GM18519 (cell line): ENCODE data around the gene ZNF804A.
"Not testable (repeated sequence)": the region's sequence is repeated elsewhere in the genome, so short reads cannot be mapped to it uniquely, and the experiment has no call there.

Experiments used
- ATAC-seq: cut with Tn5 transposase; IDR thresholded peaks from one replicate; pipeline ENCODE4 v1.9.1; 2021; ENCODE audit warnings: mild to moderate bottlenecking, moderate library complexity; ENCODE audit not compliant: unreplicated experiment, low FRiP score

ZNF804A gene

GRCh38 chr2:184696644-184697043 is 98.3 kb downstream of the ZNF804A start:
- no peak for ATAC-seq

GRCh38 chr2:184698476-184698875 is 100.1 kb downstream of the ZNF804A start:
- ATAC-seq, result no peak

- ATAC-seq, result no peak
Measured at GRCh38 chr2:184721881-184722280, 123.6 kb downstream of the ZNF804A start.

GRCh38 chr2:184727813-184728212 is 129.5 kb downstream of the ZNF804A start:
- ATAC-seq, result no peak

GRCh38 chr2:184728411-184728810 is 130.1 kb downstream of the ZNF804A start:
- ATAC-seq, result no peak

GRCh38 chr2:184729581-184729980 is 131.3 kb downstream of the ZNF804A start:
- no peak for ATAC-seq

- ATAC-seq, result peak; percentile 74
Measured at GRCh38 chr2:184730288-184730687, 132.0 kb downstream of the ZNF804A start.

GRCh38 chr2:184734338-184734737 is 136.0 kb downstream of the ZNF804A start:
- ATAC-seq, result no peak

- no peak for ATAC-seq
Measured at GRCh38 chr2:184735611-184736010, 137.3 kb downstream of the ZNF804A start.

GRCh38 chr2:184743096-184743495 is 144.8 kb downstream of the ZNF804A start:
- no peak for ATAC-seq

GRCh38 chr2:184756161-184756560 is 157.8 kb downstream of the ZNF804A start:
- ATAC-seq, result no peak

- ATAC-seq, result no peak
Measured at GRCh38 chr2:184756885-184757284, 158.6 kb downstream of the ZNF804A start.

- ATAC-seq, result not testable (repeated sequence)
Measured at GRCh38 chr2:184759557-184760255, 161.4 kb downstream of the ZNF804A start.

- no peak for ATAC-seq
Measured at GRCh38 chr2:184760931-184761330, 162.6 kb downstream of the ZNF804A start.

GRCh38 chr2:184765112-184765895 is 167.0 kb downstream of the ZNF804A start:
- ATAC-seq, result no peak

GRCh38 chr2:184767059-184767458 is 168.7 kb downstream of the ZNF804A start:
- ATAC-seq, result no peak

GRCh38 chr2:184769023-184769422 is 170.7 kb downstream of the ZNF804A start:
- ATAC-seq, result no peak

GRCh38 chr2:184769686-184770085 is 171.4 kb downstream of the ZNF804A start:
- ATAC-seq, result no peak

- no peak for ATAC-seq
Measured at GRCh38 chr2:184779777-184780176, 181.4 kb downstream of the ZNF804A start.

GRCh38 chr2:184780384-184780783 is 182.1 kb downstream of the ZNF804A start:
- no peak for ATAC-seq

- ATAC-seq, result no peak
Measured at GRCh38 chr2:184780944-184781343, 182.6 kb downstream of the ZNF804A start.

- ATAC-seq, result no peak
Measured at GRCh38 chr2:184783576-184783975, 185.2 kb downstream of the ZNF804A start.
